GM12874 (cell line): ENCODE measurements around the gene GMCL2.

ENCODE experiments used
- CTCF ChIP-seq: IDR thresholded peaks from 2 replicates; pipeline ENCODE4 v1.5.1; 2011; ENCODE audit warnings: low read depth, mild to moderate bottlenecking, control low read depth, low read length, moderate library complexity; ENCODE audit not compliant: insufficient read depth

GMCL2 gene

DNA sequence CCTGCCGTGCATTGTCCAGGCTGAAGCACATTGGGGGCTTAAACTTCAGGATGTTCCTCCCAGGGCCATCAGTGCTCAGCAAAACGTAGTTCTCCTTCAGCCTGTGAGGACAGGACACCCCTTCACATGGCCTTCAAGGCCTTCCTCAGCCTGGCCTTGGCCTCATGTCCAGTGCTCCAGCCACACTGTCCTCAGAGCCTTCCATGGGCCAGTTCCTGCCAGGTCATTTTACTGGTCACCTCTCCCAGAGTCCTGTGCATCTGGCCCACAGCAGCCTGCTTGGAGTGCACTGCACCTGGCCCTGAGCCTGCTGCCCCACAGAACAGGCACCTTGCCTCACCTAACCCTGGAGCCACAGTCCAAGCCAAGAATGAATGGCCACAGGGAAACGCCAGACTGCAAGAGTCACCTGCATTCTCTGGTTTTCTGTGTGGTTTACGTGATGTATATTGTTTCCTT, 25.9 kb upstream of the GMCL2 start:
- TF ChIP-seq CTCF: no peak

DNA sequence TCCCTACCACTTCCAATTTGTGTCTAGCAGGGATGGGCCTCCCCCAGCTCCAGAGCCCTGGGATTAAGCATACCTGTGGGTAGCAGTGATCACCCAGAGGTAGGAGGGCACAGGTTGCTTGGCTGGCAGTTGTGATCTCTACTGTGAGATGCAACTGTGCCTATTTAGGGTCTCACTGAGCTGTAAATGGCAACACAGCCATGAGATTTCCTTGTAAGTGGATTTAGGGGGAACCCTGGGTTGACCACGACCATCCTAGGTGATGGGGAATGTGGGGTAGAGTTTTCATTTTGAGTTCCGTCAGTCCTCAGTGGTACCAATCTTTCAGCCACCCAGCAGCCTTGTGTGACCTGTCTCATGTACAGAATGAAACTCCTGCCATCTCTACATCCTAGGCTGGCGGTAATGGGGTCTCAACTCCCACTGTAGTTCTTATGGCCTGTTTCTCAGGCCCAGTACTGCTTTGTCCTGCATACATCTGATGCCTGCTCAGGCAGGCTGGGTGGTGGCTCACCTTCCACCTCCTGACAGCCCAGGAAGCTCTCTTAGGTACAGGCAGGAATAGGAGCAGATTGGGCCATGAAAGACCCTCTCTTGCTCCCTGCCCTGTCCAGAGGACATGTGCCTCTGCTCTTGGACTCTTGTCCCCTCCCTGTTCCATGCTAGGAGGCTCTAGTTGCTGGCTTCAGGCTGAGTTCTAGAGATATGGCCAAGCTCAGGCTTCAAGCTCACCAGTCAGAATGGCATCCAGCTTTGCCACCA, 25.3 kb upstream of the GMCL2 start:
- no peak for TF ChIP-seq CTCF

DNA sequence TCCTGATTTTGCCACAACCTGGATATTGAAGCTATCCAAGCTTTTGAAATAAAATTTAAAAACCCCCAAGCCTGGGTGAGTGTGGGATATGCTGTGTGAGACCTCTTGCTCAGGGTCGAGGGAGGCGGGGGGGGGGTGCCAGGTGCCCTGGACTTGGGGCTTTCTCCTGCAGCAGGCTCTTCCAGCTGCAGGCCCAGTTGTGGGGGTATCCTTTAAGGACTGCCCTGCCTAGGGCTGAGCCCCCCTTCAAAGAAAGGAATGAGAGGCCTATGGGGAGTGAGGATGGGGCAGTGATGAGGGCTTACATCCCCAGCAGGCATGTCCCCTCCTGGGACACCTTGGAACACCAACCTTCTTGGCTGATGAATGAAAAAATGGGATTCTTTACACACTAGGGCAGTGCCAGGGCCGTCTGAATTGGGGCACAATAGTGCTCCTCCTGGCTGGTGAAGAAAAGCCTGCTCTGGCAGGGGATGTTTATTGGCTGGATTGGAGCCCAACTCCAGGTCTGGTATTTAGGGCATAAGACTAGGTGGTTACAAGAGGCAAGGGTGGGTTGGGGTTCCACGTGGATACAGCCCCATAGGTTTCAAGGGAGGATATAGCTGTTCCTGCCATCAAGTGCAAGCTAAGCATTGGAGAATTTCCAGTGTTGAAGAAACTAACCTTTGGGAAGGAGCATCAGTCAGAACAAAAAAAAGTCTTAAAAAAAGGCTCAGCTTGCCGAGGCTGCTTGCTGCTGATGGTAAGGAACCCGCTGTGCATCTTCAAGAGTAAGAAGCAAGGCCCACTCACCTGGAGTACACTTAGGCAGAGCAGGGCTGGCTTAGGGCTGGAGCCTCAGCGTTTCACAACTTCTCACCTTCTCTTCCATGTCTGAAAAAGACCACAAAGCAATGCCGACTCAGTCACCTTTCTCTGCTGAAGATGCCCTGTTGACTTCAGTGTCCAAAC, 24.2 kb upstream of the GMCL2 start:
- TF ChIP-seq CTCF: no peak

DNA sequence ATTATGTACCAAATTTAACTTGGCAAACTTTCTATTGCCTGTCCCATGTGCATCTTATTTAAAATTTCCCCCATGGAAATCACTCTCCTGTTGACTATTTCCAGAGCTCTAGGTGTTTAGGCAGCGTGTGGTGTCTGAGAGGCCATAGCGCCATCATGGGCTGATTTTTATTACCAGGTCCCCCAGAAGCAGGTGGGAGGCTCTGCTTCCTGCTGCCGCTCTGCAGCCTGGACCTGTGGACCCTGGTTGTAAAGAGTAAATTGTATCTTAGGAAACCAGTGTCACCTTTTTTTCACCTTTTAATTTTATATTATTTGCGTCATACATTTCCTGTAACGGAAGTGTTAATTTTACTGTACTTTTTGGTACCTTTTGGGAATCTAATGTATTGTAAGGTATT, 23.5 kb upstream of the GMCL2 start:
- TF ChIP-seq CTCF: no peak

GRCh38 chr5:178210073-178210535, 22.9 kb upstream of the GMCL2 start:
- TF ChIP-seq CTCF: no peak

GRCh38 chr5:178209334-178210072, 22.3 kb upstream of the GMCL2 start:
- no peak for TF ChIP-seq CTCF
